ENCODE results near the gene NDUFB3. TPM values are rescaled to one million over a fixed set of nuclear protein-coding genes. Genes with fewer than 3 reads are reported as not detected.

The NDUFB3 gene
- total and polyA plus RNA-seq, 2 donors from 2014 or later = 101 to 309 TPM

GRCh38 chr2:201110615-201111014 is 38.8 kb downstream of the NDUFB3 start:
- no peaks in the 10 kb centered on the region for H3K36me3 ChIP-seq (ENCODE audit: control insufficient read depth in 2 of 3, insufficient read depth in 3 of 3, low read length in 3 of 3)
- H3K9ac ChIP-seq (ENCODE audit: low read length in 3 of 3) = no peak overlapping the region
- no peak overlapping the region for H3K27ac ChIP-seq (ENCODE audit: low read depth in 2 of 2, low read length in 2 of 2)
- no peaks in the 10 kb centered on the region for H3K27me3 ChIP-seq (ENCODE audit: control insufficient read depth, insufficient read depth, low read length)
- H3K4me3 ChIP-seq (ENCODE audit: low read length in 3 of 3) = no peak overlapping the region
- no peak for TF ChIP-seq CTCF (IDR thresholded peaks at IDR 0.05; ENCODE audit: borderline replicate concordance, extremely low read depth, insufficient read depth)
- H3K4me1 ChIP-seq (ENCODE audit: control insufficient read depth in 2 of 3, insufficient read depth in 2 of 3, low read depth in 1 of 3, low read length in 3 of 3) = peaks cover 0 to 2% (median 0%) of the 10 kb centered on the region in 3 donors
- intact Hi-C loops (cut with DNase I) = no loop called here
- FAIRE-seq = no peak
- DNase-seq = no peak
- no peaks in the 10 kb centered on the region for H3K9me3 ChIP-seq (ENCODE audit: control insufficient read depth in 2 of 3, insufficient read depth in 1 of 3, low read length in 3 of 3)

GRCh38 chr2:201111096-201111495 is 39.3 kb downstream of the NDUFB3 start:
- intact Hi-C loops (cut with DNase I) = no loop called here
- H3K9me3 ChIP-seq (ENCODE audit: control insufficient read depth in 2 of 3, insufficient read depth in 1 of 3, low read length in 3 of 3) = no peaks in the 10 kb centered on the region
- no peak for TF ChIP-seq CTCF (IDR thresholded peaks at IDR 0.05; ENCODE audit: borderline replicate concordance, extremely low read depth, insufficient read depth)
- H3K9ac ChIP-seq (ENCODE audit: low read length in 3 of 3) = no peak overlapping the region
- DNase-seq (no peak), FAIRE-seq (no peak)
- no peak overlapping the region for H3K27ac ChIP-seq (ENCODE audit: low read depth in 2 of 2, low read length in 2 of 2)
- H3K27me3 ChIP-seq (ENCODE audit: control insufficient read depth, insufficient read depth, low read length) = no peaks in the 10 kb centered on the region
- H3K4me1 ChIP-seq (ENCODE audit: control insufficient read depth in 2 of 3, insufficient read depth in 2 of 3, low read depth in 1 of 3, low read length in 3 of 3) = peaks cover 0 to 2% (median 0%) of the 10 kb centered on the region in 3 donors
- H3K36me3 ChIP-seq (ENCODE audit: control insufficient read depth in 2 of 3, insufficient read depth in 3 of 3, low read length in 3 of 3) = no peaks in the 10 kb centered on the region
- no peak overlapping the region for H3K4me3 ChIP-seq (ENCODE audit: low read length in 3 of 3)

GRCh38 chr2:201114350-201114749 is 42.5 kb downstream of the NDUFB3 start:
- FAIRE-seq (no peak), DNase-seq (no peak)
- no peak overlapping the region for H3K9ac ChIP-seq (ENCODE audit: low read length in 3 of 3)
- H3K27ac ChIP-seq (ENCODE audit: low read depth in 2 of 2, low read length in 2 of 2) = no peak overlapping the region
- no peaks in the 10 kb centered on the region for H3K9me3 ChIP-seq (ENCODE audit: control insufficient read depth in 2 of 3, insufficient read depth in 1 of 3, low read length in 3 of 3)
- no peaks in the 10 kb centered on the region for H3K27me3 ChIP-seq (ENCODE audit: control insufficient read depth, insufficient read depth, low read length)
- intact Hi-C loops (cut with DNase I) = no loop called here
- no peak for TF ChIP-seq CTCF (IDR thresholded peaks at IDR 0.05; ENCODE audit: borderline replicate concordance, extremely low read depth, insufficient read depth)
- peaks cover 0 to 2% (median 0%) of the 10 kb centered on the region in 3 donors for H3K4me1 ChIP-seq (ENCODE audit: control insufficient read depth in 2 of 3, insufficient read depth in 2 of 3, low read depth in 1 of 3, low read length in 3 of 3)
- H3K36me3 ChIP-seq (ENCODE audit: control insufficient read depth in 2 of 3, insufficient read depth in 3 of 3, low read length in 3 of 3) = no peaks in the 10 kb centered on the region
- H3K4me3 ChIP-seq (ENCODE audit: low read length in 3 of 3) = no peak overlapping the region

GRCh38 chr2:201114846-201115245 is 43.0 kb downstream of the NDUFB3 start:
- peak overlapping the region in 1 of 3 donors; percentile 8 for H3K4me3 ChIP-seq (ENCODE audit: low read length in 3 of 3)
- H3K4me1 ChIP-seq (ENCODE audit: control insufficient read depth in 2 of 3, insufficient read depth in 2 of 3, low read depth in 1 of 3, low read length in 3 of 3) = peaks cover 0 to 2% (median 0%) of the 10 kb centered on the region in 3 donors
- intact Hi-C loops (cut with DNase I) = no loop called here
- FAIRE-seq (no peak), DNase-seq (no peak)
- no peaks in the 10 kb centered on the region for H3K27me3 ChIP-seq (ENCODE audit: control insufficient read depth, insufficient read depth, low read length)
- no peak for TF ChIP-seq CTCF (IDR thresholded peaks at IDR 0.05; ENCODE audit: borderline replicate concordance, extremely low read depth, insufficient read depth)
- H3K9ac ChIP-seq (ENCODE audit: low read length in 3 of 3) = no peak overlapping the region
- no peaks in the 10 kb centered on the region for H3K36me3 ChIP-seq (ENCODE audit: control insufficient read depth in 2 of 3, insufficient read depth in 3 of 3, low read length in 3 of 3)
- no peak overlapping the region for H3K27ac ChIP-seq (ENCODE audit: low read depth in 2 of 2, low read length in 2 of 2)
- H3K9me3 ChIP-seq (ENCODE audit: control insufficient read depth in 2 of 3, insufficient read depth in 1 of 3, low read length in 3 of 3) = no peaks in the 10 kb centered on the region
